Measurements from ENCODE around the gene RAMACL.

RAMACL gene

DNA sequence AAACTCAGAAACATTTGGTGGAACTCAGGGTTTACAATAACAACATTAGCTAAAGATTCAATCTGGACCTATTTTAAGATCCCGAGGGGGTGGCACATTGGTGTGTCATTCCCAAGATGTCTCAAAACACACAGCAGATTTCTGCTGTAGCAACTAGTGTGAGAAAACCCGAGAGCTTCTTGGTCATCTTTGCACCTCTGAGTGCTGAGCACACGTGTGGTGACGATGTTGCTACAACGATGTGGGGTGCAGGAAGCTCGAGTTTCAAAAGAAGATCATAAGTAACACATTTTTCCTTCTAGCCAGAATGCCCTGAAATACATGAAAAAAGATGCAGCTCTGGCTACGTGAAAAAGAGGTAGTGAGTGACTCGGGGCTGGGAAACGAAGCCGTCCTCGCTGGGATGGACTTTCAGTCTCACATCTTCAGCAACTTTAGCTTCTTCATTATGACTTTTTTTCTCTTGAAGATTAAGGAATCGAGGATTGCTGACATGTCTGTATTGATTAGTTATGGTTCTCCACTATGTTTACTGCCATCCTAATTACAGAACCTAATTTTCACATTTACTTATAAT is 1.5 kb downstream of the RAMACL start (continued):
- TF ChIP-seq, protein P1, sequence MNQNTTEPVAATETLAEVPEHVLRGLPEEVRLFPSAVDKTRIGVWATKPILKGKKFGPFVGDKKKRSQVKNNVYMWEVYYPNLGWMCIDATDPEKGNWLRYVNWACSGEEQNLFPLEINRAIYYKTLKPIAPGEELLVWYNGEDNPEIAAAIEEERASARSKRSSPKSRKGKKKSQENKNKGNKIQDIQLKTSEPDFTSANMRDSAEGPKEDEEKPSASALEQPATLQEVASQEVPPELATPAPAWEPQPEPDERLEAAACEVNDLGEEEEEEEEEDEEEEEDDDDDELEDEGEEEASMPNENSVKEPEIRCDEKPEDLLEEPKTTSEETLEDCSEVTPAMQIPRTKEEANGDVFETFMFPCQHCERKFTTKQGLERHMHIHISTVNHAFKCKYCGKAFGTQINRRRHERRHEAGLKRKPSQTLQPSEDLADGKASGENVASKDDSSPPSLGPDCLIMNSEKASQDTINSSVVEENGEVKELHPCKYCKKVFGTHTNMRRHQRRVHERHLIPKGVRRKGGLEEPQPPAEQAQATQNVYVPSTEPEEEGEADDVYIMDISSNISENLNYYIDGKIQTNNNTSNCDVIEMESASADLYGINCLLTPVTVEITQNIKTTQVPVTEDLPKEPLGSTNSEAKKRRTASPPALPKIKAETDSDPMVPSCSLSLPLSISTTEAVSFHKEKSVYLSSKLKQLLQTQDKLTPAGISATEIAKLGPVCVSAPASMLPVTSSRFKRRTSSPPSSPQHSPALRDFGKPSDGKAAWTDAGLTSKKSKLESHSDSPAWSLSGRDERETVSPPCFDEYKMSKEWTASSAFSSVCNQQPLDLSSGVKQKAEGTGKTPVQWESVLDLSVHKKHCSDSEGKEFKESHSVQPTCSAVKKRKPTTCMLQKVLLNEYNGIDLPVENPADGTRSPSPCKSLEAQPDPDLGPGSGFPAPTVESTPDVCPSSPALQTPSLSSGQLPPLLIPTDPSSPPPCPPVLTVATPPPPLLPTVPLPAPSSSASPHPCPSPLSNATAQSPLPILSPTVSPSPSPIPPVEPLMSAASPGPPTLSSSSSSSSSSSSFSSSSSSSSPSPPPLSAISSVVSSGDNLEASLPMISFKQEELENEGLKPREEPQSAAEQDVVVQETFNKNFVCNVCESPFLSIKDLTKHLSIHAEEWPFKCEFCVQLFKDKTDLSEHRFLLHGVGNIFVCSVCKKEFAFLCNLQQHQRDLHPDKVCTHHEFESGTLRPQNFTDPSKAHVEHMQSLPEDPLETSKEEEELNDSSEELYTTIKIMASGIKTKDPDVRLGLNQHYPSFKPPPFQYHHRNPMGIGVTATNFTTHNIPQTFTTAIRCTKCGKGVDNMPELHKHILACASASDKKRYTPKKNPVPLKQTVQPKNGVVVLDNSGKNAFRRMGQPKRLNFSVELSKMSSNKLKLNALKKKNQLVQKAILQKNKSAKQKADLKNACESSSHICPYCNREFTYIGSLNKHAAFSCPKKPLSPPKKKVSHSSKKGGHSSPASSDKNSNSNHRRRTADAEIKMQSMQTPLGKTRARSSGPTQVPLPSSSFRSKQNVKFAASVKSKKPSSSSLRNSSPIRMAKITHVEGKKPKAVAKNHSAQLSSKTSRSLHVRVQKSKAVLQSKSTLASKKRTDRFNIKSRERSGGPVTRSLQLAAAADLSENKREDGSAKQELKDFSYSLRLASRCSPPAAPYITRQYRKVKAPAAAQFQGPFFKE (tag by site-specific recombination; IDR thresholded peaks at IDR 0.05; ENCODE audit: borderline replicate concordance): no peak
- TF ChIP-seq ZNF629 (tag by site-specific recombination; IDR thresholded peaks at IDR 0.05) (no peak), ZNF660 (tag by site-specific recombination; IDR thresholded peaks at IDR 0.05) (no peak), ZNF140 (tag by site-specific recombination; IDR thresholded peaks at IDR 0.05) (no peak), ZNF423 (tag by site-specific recombination; IDR thresholded peaks at IDR 0.05) (no peak), EGR2 (tag by site-specific recombination; IDR thresholded peaks at IDR 0.05; ENCODE audit: low read depth) (no peak), YY1 (tag by site-specific recombination; IDR thresholded peaks at IDR 0.05) (no peak), ZNF670 (tag by site-specific recombination; IDR thresholded peaks at IDR 0.05; ENCODE audit: low read depth) (no peak), ZBTB21 (tag by site-specific recombination; IDR thresholded peaks at IDR 0.05) (no peak), ZNF239 (tag by site-specific recombination; IDR thresholded peaks at IDR 0.05) (no peak)
- TF ChIP-seq, protein P2, sequence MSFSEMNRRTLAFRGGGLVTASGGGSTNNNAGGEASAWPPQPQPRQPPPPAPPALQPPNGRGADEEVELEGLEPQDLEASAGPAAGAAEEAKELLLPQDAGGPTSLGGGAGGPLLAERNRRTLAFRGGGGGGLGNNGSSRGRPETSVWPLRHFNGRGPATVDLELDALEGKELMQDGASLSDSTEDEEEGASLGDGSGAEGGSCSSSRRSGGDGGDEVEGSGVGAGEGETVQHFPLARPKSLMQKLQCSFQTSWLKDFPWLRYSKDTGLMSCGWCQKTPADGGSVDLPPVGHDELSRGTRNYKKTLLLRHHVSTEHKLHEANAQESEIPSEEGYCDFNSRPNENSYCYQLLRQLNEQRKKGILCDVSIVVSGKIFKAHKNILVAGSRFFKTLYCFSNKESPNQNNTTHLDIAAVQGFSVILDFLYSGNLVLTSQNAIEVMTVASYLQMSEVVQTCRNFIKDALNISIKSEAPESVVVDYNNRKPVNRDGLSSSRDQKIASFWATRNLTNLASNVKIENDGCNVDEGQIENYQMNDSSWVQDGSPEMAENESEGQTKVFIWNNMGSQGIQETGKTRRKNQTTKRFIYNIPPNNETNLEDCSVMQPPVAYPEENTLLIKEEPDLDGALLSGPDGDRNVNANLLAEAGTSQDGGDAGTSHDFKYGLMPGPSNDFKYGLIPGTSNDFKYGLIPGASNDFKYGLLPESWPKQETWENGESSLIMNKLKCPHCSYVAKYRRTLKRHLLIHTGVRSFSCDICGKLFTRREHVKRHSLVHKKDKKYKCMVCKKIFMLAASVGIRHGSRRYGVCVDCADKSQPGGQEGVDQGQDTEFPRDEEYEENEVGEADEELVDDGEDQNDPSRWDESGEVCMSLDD (tag by site-specific recombination; IDR thresholded peaks at IDR 0.05): no peak

DNA sequence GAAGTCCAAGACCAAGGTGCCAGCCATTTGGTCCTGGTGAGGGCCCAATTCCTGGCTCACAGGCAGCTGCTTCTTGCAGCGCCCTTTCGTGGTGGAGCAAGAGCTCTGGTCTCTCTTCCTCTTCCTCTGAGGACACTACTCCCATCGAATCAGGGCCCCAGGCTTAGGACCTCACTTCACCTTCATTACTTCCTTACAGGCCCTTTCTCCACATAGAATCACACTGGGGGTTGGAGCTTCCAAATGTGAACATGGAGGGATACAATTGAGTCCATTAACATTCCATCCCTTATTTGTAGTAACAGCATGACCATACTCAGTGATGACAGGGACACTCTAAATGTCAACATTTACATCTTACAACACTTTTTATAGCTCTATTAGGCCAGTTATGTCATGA is 2.3 kb downstream of the RAMACL start:
- H3K9me3 ChIP-seq (ENCODE audit: control insufficient read depth, insufficient read depth, low read depth, low read length): no peaks in the 10 kb centered on the region
- H3K27ac ChIP-seq (ENCODE audit: extremely low read depth, low read depth, low read length): no peak overlapping the region
- no peaks in the 10 kb centered on the region for H3K36me3 ChIP-seq (ENCODE audit: control insufficient read depth in 2 of 2, insufficient read depth in 1 of 2, low read length in 2 of 2)
- no peaks in the 10 kb centered on the region; the same call in 1 of the 2 replicates for H3K4me1 ChIP-seq (ENCODE audit: control insufficient read depth, insufficient read depth, low read length)
- POLR2A ChIA-PET: interaction anchor here (1.6 kb wide), 1 partner anchor 43 kb away, joined by 5 read pairs; the partner anchor contains the start of gene RPS6KA2
- H3K4me3 ChIP-seq (ENCODE audit: low read depth, low read length): no peak overlapping the region
- CTCF ChIA-PET: interaction anchor here (0.5 to 1.5 kb wide), 4 partner anchors 29 to 308 kb away, joined by 3 to 4 read pairs (median 3); no protein-coding TSS in a partner anchor
- TF ChIP-seq ZNF324 (tag by site-specific recombination; IDR thresholded peaks at IDR 0.05) (no peak), SETDB1 (IDR thresholded peaks at IDR 0.05; ENCODE audit: insufficient read length, low read length) (no peak), ZNF274 (IDR thresholded peaks at IDR 0.05; ENCODE audit: low read length) (no peak), ZNF274 (tag by site-specific recombination; IDR thresholded peaks at IDR 0.05; ENCODE audit: borderline replicate concordance) (no peak), ZNF560 (tag by site-specific recombination; IDR thresholded peaks at IDR 0.05; ENCODE audit: borderline replicate concordance) (no peak), KLF9 (tag by site-specific recombination; IDR thresholded peaks at IDR 0.05; ENCODE audit: low read depth) (no peak)
- TF ChIP-seq, protein P3, sequence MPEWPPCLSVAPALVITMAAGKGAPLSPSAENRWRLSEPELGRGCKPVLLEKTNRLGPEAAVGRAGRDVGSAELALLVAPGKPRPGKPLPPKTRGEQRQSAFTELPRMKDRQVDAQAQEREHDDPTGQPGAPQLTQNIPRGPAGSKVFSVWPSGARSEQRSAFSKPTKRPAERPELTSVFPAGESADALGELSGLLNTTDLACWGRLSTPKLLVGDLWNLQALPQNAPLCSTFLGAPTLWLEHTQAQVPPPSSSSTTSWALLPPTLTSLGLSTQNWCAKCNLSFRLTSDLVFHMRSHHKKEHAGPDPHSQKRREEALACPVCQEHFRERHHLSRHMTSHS (tag by site-specific recombination; IDR thresholded peaks at IDR 0.05): no peak
- TF ChIP-seq, protein P4, sequence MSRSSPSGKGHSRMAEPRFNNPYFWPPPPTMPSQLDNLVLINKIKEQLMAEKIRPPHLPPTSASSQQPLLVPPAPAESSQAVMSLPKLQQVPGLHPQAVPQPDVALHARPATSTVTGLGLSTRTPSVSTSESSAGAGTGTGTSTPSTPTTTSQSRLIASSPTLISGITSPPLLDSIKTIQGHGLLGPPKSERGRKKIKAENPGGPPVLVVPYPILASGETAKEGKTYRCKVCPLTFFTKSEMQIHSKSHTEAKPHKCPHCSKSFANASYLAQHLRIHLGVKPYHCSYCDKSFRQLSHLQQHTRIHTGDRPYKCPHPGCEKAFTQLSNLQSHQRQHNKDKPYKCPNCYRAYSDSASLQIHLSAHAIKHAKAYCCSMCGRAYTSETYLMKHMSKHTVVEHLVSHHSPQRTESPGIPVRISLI (tag by site-specific recombination; IDR thresholded peaks at IDR 0.05): no peak
- TF ChIP-seq, protein P5, sequence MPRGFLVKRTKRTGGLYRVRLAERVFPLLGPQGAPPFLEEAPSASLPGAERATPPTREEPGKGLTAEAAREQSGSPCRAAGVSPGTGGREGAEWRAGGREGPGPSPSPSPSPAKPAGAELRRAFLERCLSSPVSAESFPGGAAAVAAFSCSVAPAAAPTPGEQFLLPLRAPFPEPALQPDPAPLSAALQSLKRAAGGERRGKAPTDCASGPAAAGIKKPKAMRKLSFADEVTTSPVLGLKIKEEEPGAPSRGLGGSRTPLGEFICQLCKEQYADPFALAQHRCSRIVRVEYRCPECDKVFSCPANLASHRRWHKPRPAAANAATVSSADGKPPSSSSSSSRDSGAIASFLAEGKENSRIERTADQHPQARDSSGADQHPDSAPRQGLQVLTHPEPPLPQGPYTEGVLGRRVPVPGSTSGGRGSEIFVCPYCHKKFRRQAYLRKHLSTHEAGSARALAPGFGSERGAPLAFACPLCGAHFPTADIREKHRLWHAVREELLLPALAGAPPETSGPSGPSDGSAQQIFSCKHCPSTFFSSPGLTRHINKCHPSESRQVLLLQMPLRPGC (tag by site-specific recombination; IDR thresholded peaks at IDR 0.05): no peak
- TF ChIP-seq, protein P6, sequence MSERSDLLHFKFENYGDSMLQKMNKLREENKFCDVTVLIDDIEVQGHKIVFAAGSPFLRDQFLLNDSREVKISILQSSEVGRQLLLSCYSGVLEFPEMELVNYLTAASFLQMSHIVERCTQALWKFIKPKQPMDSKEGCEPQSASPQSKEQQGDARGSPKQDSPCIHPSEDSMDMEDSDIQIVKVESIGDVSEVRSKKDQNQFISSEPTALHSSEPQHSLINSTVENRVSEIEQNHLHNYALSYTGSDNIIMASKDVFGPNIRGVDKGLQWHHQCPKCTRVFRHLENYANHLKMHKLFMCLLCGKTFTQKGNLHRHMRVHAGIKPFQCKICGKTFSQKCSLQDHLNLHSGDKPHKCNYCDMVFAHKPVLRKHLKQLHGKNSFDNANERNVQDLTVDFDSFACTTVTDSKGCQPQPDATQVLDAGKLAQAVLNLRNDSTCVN (tag by site-specific recombination; optimal IDR thresholded peaks at IDR 0.05): no peak
